ENCODE measurements around the gene PGK2. TPM values are rescaled to one million over a fixed set of nuclear protein-coding genes. Genes with fewer than 3 reads are reported as not detected.
"Not testable (repeated sequence)": the region's sequence is repeated elsewhere in the genome, so short reads cannot be mapped to it uniquely, and the experiment has no call there.

PGK2 gene
- total RNA-seq, 1 donor from 2014 or later, result not detected

DNA sequence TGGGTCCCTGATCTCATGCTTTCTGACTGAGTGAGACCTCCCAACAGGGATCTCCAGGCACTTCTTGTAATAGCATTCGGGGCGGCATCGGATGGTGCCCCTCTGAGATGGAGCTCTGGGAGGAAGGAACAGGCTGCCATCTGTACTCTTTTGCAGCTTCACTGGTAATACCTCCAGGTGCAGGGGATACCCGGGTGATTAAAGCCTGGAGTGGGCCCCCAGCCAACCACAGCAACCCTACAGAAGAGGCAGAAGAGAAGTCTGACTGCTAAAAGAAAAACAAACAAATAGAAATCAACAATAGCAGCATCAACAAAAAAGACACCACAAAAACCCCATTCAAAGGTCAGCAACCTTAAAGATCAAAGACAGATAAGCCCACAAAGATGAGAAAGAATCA lies 19.1 kb upstream of the PGK2 start:
- no peak for FAIRE-seq
- no peak for DNase-seq (ENCODE audit: low read depth)
- TF ChIP-seq, protein P1, sequence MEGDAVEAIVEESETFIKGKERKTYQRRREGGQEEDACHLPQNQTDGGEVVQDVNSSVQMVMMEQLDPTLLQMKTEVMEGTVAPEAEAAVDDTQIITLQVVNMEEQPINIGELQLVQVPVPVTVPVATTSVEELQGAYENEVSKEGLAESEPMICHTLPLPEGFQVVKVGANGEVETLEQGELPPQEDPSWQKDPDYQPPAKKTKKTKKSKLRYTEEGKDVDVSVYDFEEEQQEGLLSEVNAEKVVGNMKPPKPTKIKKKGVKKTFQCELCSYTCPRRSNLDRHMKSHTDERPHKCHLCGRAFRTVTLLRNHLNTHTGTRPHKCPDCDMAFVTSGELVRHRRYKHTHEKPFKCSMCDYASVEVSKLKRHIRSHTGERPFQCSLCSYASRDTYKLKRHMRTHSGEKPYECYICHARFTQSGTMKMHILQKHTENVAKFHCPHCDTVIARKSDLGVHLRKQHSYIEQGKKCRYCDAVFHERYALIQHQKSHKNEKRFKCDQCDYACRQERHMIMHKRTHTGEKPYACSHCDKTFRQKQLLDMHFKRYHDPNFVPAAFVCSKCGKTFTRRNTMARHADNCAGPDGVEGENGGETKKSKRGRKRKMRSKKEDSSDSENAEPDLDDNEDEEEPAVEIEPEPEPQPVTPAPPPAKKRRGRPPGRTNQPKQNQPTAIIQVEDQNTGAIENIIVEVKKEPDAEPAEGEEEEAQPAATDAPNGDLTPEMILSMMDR (IDR thresholded peaks at IDR 0.05; ENCODE audit: insufficient read depth, low read length, severe bottlenecking), result no peak

DNA sequence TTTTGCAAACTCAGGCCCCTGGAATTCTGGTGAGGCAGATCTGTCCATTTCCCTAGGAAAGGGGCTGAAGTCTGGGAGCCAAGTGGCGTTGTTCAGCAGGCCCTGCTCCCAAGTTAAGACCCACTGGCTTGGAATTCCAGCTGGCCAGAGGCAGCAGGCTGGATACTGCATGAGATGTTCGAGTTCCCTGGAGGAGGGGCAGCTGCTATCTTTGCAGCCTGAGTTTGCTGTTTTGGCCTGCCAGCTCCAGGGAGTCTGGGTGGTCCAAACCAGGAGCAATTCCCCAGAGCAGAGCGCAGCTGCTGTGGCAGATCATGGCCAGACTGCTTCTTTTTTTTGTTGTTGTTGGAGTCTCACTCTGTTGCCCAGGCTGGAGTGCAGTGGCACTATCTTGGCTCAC lies 18.2 kb upstream of the PGK2 start:
- no peak for DNase-seq (ENCODE audit: low read depth)
- TF ChIP-seq, protein P1 (IDR thresholded peaks at IDR 0.05; ENCODE audit: insufficient read depth, low read length, severe bottlenecking), result no peak
- no peak for FAIRE-seq
- H3K27me3 ChIP-seq (ENCODE audit: control insufficient read depth, insufficient read depth, low read length), result no peaks in the 10 kb centered on the region
- H3K36me3 ChIP-seq (ENCODE audit: control insufficient read depth, insufficient read depth, low read length), result no peaks in the 10 kb centered on the region
- no peak overlapping the region for H3K4me3 ChIP-seq (ENCODE audit: low read depth, low read length)

More for the DNA sequence above, 19.1 kb upstream of the PGK2 start:
- Histone ChIP-seq H3K4me3 (ENCODE audit: low read depth, low read length) (no peak overlapping the region), H3K27me3 (ENCODE audit: control insufficient read depth, insufficient read depth, low read length) (no peaks in the 10 kb centered on the region), H3K36me3 (ENCODE audit: control insufficient read depth, insufficient read depth, low read length) (no peaks in the 10 kb centered on the region)

DNA sequence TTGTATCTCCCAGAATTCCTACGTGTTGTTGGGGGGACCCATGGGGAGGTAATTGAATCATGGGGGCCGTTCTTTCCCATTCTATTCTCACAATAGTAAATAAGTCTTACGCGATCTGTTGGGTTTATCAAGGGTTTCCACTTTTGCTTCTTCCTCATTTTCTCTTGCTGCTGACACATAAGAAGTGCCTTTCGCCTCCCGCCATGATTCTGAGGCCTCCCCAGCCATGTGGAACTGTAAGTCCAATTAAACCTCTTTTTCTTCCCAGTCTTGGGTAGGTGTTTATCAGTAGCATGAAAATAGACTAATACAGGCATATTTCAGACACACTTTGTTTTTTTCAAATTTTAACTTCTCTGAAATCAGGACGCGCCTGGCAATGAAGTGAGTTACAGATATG lies 14.4 kb upstream of the PGK2 start:
- no peak for FAIRE-seq
- Histone ChIP-seq H3K36me3 (ENCODE audit: control insufficient read depth, insufficient read depth, low read length) (no peaks in the 10 kb centered on the region), H3K4me3 (ENCODE audit: low read depth, low read length) (no peak overlapping the region), H3K27me3 (ENCODE audit: control insufficient read depth, insufficient read depth, low read length) (no peaks in the 10 kb centered on the region)
- TF ChIP-seq, protein P1 (IDR thresholded peaks at IDR 0.05; ENCODE audit: insufficient read depth, low read length, severe bottlenecking), result no peak
- no peak for DNase-seq (ENCODE audit: low read depth)

DNA sequence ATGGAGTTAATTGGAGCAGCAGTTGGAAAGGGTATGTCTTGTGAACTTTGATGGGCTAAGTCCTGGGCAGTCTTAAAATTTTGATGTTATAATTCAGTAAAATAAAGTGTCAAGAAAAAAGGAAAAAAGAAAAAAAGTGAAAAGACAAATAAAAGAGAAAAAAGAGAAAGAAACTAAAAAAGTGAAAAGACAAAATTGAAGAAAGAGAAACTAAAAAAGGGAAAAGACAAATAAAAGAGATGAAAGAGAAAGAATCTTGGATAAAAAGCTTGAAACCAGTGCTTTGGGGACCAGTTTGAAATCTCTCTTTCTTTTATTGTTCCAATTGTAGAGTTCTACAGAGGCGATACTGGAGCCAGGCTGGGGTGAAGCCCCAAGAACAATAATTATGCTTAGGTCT lies 12.0 kb upstream of the PGK2 start:
- no peaks in the 10 kb centered on the region for H3K27me3 ChIP-seq (ENCODE audit: control insufficient read depth, insufficient read depth, low read length)
- FAIRE-seq (no peak), DNase-seq (ENCODE audit: low read depth) (no peak)
- TF ChIP-seq, protein P1 (IDR thresholded peaks at IDR 0.05; ENCODE audit: insufficient read depth, low read length, severe bottlenecking), result no peak
- no peaks in the 10 kb centered on the region for H3K36me3 ChIP-seq (ENCODE audit: control insufficient read depth, insufficient read depth, low read length)
- H3K4me3 ChIP-seq (ENCODE audit: low read depth, low read length), result no peak overlapping the region

DNA sequence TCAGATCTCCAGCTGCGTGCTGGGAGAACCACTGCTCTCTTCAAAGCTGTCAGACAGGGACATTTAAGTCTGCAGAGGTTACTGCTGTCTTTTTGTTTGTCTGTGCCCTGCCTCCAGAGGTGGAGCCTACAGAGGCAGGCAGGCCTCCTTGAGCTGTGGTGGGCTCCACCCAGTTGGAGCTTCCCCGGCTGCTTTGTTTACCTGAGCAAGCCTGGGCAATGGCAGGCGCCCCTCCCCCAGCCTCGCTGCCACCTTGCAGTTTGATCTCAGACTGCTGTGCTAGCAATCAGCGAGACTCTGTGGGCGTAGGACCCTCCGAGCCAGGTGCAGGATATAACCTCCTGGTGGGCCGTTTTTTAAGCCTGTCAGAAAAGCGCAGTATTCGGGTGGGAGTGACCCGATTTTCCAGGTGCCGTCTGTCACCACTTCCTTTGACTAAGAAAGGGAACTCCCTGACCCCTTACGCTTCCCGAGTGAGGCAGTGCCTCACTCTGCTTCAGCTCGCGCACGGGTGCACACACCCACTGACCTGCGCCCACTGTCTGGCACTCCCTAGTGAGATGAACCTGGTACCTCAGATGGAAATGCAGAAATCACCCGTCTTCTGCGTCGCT lies 9.9 kb upstream of the PGK2 start:
- H3K4me3 ChIP-seq (ENCODE audit: low read depth, low read length); DNase-seq (ENCODE audit: low read depth); FAIRE-seq; H3K36me3 ChIP-seq (ENCODE audit: control insufficient read depth, insufficient read depth, low read length); H3K27me3 ChIP-seq (ENCODE audit: control insufficient read depth, insufficient read depth, low read length): not testable (repeated sequence)

DNA sequence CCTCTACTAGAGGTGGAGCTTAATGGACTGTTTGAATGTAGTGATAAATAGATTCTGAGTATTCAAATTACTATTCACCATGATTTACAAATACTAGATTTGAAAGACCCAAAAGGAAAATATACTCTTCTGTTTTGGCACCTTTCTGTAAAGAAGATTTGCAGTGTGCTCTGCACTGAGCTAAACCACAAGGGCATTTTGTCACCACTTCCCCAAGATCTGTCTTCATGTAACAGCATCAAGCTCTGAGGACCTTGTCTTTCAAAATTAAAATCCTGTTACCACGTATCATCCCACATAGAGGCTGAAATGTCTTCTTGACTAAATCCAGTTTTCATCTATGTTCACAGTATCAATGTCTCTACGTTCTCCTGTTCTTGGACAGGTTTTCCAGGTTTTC lies 3.3 kb upstream of the PGK2 start:
- H3K4me3 ChIP-seq (ENCODE audit: low read depth, low read length), result no peak overlapping the region
- no peak for DNase-seq (ENCODE audit: low read depth)
- no peak for FAIRE-seq

More for the DNA sequence above, 3.3 kb upstream of the PGK2 start:
- Histone ChIP-seq H3K27me3 (ENCODE audit: control insufficient read depth, insufficient read depth, low read length) (no peaks in the 10 kb centered on the region), H3K36me3 (ENCODE audit: control insufficient read depth, insufficient read depth, low read length) (no peaks in the 10 kb centered on the region)
- TF ChIP-seq, protein P1 (IDR thresholded peaks at IDR 0.05; ENCODE audit: insufficient read depth, low read length, severe bottlenecking), result no peak

Measured in bronchial epithelial cell (primary cell).